Measurements from ENCODE around the gene JRKL. TPM values are rescaled to one million over a fixed set of nuclear protein-coding genes. Genes with fewer than 3 reads are reported as not detected.

Gene JRKL
- total and polyA plus RNA-seq, 2 of the 13 experiments (the other 11 are each of a cell fraction or from before 2014, with no cell fraction given), result 3.2 to 4.5 TPM

DNA sequence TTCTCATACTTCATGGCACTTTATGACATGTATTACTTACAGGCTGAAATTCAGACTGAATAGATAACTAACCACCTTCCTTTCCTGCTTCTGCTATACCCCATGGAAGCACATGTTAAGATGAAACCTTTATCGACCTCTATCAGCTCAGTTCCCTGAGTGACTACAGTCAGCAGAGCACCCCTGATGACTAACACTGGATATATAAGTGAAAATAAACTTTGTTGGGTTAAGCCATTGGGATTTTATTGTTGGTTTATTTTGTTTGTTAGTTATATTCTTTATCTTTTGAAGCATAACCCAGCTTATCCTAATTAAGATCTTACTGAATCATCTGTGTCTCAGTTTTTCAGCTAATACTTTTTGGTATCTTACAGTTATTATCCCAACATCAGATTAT lies 23.8 kb upstream of the JRKL start:
- no peak overlapping the region for H3K4me3 ChIP-seq (replicated peaks in 1 of 3; ENCODE audit: insufficient read depth in 1 of 3, low read depth in 2 of 3, low read length in 3 of 3)
- no peaks in the 10 kb centered on the region for H3K79me2 ChIP-seq (ENCODE audit: insufficient read depth, low read length)
- POLR2A ChIA-PET, result no interaction called here
- DNase-seq (ENCODE audit: low spot score) (no peak), FAIRE-seq (no peak), ATAC-seq (no peak)
- no peaks in the 10 kb centered on the region for H3K4me1 ChIP-seq (ENCODE audit: insufficient read depth, low read length)
- CTCF ChIA-PET (ENCODE audit: low intra/inter-chr PET ratio, low total read pairs), result no interaction called here
- no peak overlapping the region for H3K4me2 ChIP-seq (ENCODE audit: low read depth, low read length)
- no TSS peak for BruUV-seq (replicated peaks)
- in situ Hi-C loops (cut with HindIII; ENCODE audit: extremely low pct_ligation_motif_present, low pct_unique_long_range_greater_than_20kb), result no loop called here
- no peaks in the 10 kb centered on the region for H3K9me3 ChIP-seq (ENCODE audit: low read length)
- intact Hi-C loops (cut with micrococcal nuclease; ENCODE audit: unreplicated experiment), result no loop called here
- H2AFZ ChIP-seq (ENCODE audit: low read length), result no peak overlapping the region
- no peaks in the 10 kb centered on the region for H4K20me1 ChIP-seq (ENCODE audit: insufficient read depth, low read length)
- no peaks in the 10 kb centered on the region; a peak in 1 of 5 replicates for H3K27me3 ChIP-seq (ENCODE audit: control insufficient read depth in 1 of 2, insufficient read depth in 2 of 2, low read length in 2 of 2)
- TF ChIP-seq TSC22D2 (CRISPR knock-in tag; IDR thresholded peaks at IDR 0.05; ENCODE audit: borderline replicate concordance) (no peak), YY1 (IDR thresholded peaks at IDR 0.05; ENCODE audit: insufficient read depth, insufficient replicate concordance, low read depth, low read length) (no peak), AGO1 (IDR thresholded peaks at IDR 0.05; ENCODE audit: low read depth, low read length, poor library complexity, severe bottlenecking) (no peak), ETV6 (CRISPR knock-in tag; conservative IDR thresholded peaks at IDR 0.05) (no peak), KLF9 (CRISPR knock-in tag; IDR thresholded peaks at IDR 0.05; ENCODE audit: low read depth) (no peak), ZNF142 (CRISPR knock-in tag; IDR thresholded peaks at IDR 0.05) (no peak), SP2 (CRISPR knock-in tag; IDR thresholded peaks at IDR 0.05) (no peak), POGZ (CRISPR knock-in tag; IDR thresholded peaks at IDR 0.05) (no peak), HCFC1 (IDR thresholded peaks at IDR 0.05; ENCODE audit: low read depth, low read length) (no peak)
- TF ChIP-seq, protein P1, sequence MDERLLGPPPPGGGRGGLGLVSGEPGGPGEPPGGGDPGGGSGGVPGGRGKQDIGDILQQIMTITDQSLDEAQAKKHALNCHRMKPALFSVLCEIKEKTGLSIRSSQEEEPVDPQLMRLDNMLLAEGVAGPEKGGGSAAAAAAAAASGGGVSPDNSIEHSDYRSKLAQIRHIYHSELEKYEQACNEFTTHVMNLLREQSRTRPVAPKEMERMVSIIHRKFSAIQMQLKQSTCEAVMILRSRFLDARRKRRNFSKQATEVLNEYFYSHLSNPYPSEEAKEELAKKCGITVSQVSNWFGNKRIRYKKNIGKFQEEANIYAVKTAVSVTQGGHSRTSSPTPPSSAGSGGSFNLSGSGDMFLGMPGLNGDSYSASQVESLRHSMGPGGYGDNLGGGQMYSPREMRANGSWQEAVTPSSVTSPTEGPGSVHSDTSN (CRISPR knock-in tag; IDR thresholded peaks at IDR 0.05), result no peak
- TF ChIP-seq, protein P2, sequence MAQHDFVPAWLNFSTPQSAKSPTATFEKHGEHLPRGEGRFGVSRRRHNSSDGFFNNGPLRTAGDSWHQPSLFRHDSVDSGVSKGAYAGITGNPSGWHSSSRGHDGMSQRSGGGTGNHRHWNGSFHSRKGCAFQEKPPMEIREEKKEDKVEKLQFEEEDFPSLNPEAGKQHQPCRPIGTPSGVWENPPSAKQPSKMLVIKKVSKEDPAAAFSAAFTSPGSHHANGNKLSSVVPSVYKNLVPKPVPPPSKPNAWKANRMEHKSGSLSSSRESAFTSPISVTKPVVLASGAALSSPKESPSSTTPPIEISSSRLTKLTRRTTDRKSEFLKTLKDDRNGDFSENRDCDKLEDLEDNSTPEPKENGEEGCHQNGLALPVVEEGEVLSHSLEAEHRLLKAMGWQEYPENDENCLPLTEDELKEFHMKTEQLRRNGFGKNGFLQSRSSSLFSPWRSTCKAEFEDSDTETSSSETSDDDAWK (CRISPR knock-in tag; IDR thresholded peaks at IDR 0.05), result no peak
- TF ChIP-seq, protein P3, sequence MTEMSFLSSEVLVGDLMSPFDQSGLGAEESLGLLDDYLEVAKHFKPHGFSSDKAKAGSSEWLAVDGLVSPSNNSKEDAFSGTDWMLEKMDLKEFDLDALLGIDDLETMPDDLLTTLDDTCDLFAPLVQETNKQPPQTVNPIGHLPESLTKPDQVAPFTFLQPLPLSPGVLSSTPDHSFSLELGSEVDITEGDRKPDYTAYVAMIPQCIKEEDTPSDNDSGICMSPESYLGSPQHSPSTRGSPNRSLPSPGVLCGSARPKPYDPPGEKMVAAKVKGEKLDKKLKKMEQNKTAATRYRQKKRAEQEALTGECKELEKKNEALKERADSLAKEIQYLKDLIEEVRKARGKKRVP (CRISPR knock-in tag; IDR thresholded peaks at IDR 0.05), result no peak
- H3K27ac ChIP-seq (ENCODE audit: extremely low read length, insufficient read depth, low read length), result no peak overlapping the region
- 84% methylated on average over 1 of the region's 1 CpG for WGBS (ENCODE audit: low lambda C conversion rate)
- no peak overlapping the region for H3K9ac ChIP-seq (ENCODE audit: insufficient read depth, low read depth, low read length)
- peaks cover 2 to 39% of the 10 kb centered on the region in 2 experiments for H3K36me3 ChIP-seq (replicated peaks in 1 of 2; ENCODE audit: control insufficient read depth in 1 of 2, insufficient read depth in 2 of 2, low read length in 2 of 2)

Data from HepG2 (cell line).